ENCODE data around the gene ZFP82.

The ZFP82 gene

DNA sequence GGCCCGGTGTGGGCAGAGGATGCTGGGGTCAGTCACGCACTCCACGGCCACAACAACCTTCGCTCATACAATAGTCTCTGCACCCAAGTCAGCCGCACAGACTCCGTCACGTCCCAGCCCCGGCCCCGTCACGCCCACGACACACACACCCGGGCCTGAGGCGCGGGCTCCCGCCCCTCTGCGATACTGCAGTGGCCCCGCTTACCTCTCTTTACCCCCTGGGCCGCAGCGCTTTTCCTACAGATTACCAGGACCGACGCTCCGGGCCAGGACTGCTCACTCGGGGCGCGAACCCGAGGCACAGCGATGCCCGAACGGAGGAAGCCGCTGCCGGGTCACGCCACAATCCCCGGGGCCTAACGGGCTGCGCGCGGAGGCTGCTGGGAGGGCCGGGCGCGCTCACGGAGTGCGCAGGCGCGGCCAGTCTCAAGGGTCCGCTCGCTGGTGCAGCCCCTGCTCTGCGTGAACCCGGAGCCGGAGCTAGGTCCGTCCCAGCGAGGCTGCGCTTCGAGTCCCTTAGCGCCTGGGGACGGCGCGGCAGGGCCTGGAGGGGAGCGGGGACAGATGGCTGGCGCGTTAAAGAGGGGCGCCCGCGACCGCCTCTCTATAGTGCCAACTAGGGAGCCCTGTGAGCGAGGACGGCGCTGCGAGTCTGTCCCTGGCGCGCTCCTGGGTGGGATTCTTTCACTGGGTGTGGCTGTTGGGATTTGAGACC lies at the start of gene ZFP82:
ZFP82 (minus strand) TSS at position 358 of the 715 bp plus-strand sequence. CDS start 8,855 bp downstream, outside the sequence.
- peak; percentile 64 to 72 for DNase-seq

- DNase-seq = no peak
Measured at GRCh38 chr19:36460046-36460445, 41.6 kb upstream of the ZFP82 start.

DNA sequence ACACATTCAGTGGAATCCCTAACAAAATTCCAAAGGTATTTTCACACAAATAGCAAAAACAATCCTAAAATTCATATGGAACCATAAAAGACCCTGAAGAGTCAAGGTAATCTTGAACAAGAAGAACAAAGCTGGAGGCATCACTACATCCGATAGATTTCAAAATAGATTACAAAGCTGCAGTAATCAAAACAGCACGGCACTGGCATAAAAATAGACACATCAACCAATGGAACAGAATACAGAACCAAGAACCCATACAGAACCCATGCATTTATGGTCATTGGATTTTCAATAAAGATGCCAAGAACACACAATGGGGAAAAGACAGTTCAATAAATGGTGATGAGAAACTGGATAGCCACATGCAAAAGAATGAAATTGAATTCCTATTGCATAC lies 38.4 kb upstream of the ZFP82 start:
- DNase-seq = no peak

DNA sequence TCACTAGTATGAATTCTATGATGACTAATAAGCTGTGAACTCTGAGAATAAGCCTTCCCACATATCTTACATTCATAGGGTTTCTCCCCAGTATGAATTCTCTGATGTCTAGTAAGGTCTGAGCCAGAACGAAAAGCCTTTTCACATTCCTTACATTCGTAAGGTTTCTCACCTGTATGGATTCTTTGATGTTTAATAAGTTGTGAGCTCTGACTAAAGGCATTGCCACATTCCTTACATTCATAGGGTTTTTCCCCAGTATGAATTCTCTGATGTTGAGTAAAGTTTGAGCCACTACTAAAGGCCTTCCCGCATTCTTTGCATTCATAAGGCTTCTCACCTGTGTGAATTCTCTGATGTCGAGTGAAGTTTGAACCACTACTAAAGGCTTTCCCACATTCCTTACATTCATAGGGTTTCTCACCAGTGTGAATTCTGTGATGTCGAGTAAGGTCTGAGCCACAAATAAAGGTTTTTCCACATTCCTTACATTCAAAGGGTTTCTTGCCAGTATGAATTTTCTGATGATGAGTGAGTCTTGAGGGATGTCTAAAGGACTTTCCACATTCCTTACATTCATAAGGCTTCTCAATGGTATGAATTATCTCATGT lies 30.7 kb upstream of the ZFP82 start:
- no peak for DNase-seq

- no peak for DNase-seq
Measured at GRCh38 chr19:36441339-36441738, 22.9 kb upstream of the ZFP82 start.

DNA sequence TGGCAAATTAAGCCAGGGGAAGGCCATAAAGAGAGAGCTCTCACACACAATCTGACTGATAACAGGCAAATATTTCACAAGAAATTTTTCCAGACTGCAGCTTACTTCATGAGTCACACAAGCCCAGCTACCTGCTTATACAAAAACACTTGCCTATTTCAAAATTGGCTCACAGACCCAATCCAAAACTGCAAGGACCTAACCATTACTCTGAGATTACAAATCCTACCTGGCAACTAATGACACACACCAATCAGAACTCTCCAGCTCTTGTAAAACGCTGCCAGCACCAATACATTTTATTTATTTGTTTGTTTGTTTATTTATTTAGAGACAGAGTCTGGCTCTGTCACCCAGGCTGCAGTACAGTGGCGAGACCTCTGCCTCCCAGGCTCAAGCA lies 18.1 kb upstream of the ZFP82 start:
- no peak for DNase-seq

GRCh38 chr19:36423925-36424324 lies 5.5 kb upstream of the ZFP82 start:
- DNase-seq = no peak

GRCh38 chr19:36421749-36422481 lies 3.5 kb upstream of the ZFP82 start:
- DNase-seq = no peak

GRCh38 chr19:36420961-36421748 lies 2.7 kb upstream of the ZFP82 start:
- no peak for DNase-seq

GRCh38 chr19:36417752-36418286 lies 625 bp downstream of the ZFP82 start:
- DNase-seq = peak in 1 of 2 experiments; percentile 27

DNA sequence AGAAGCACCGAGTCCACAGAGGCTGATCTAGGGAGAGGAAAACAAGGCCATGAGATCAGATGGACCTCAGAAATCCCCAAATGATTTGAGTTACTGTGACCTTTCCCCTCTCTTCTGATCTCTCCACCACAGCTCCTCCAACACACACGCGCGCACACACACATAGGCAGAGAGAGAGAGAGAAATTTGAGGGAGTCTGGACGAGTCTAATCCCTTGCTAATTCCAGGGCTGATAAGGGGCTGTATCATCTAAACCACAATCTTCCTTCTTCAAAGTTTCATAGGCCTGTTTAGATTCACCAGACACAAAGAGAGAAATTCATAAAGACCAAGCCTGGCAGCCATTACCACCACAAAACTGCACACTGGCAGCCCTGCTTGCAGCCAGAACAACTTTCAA lies 8.6 kb downstream of the ZFP82 start:
- no peak for DNase-seq

- no peak for DNase-seq
Measured at GRCh38 chr19:36408101-36408500, 10.3 kb downstream of the ZFP82 start.

DNA sequence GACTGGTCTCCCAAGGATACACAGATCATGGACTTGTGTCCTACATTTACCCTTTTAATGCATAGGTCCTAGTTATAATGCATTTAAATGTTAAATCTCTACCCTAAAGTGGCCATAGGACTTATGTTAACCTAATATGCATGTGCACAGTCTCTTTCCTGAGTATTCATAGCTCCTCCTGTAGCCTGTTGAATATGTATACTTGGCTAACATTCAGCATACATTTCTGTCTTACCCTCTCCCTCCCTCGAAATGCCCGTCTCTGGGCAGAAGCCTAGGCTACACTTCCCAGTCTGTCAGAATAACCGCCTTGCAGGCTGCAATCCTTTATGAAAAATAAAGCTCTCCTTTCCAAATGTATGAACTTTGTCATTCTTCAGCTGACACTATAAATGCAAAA lies 13.9 kb downstream of the ZFP82 start:
- no peak for DNase-seq

GRCh38 chr19:36401475-36401874 lies 17.0 kb downstream of the ZFP82 start:
- DNase-seq = no peak

DNA sequence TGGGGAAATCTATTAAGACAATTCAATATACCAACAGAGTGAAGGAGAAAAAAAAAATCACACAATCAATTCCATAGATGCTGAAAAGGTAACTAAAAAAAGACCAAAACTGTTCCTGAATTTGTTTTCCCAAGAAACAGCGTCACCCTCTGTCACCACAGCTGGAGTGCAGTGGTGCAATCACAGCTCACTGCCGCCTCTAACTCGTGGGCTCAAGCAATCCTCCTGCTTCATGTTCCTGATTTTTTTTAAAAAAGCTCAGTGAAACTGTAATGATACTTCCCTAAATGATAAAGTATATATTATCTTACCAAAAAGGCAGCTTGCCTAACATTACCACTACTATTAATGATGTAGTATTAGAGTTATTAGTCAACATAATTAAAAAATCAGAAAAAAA lies 19.9 kb downstream of the ZFP82 start:
- no peak for DNase-seq

- no peak for DNase-seq
Measured at GRCh38 chr19:36392916-36393673, 25.3 kb downstream of the ZFP82 start.

- no peak for DNase-seq
Measured at GRCh38 chr19:36379510-36379819, 39.0 kb downstream of the ZFP82 start.

- peak; percentile 82 to 90 for DNase-seq
Measured at GRCh38 chr19:36378625-36379509, 39.6 kb downstream of the ZFP82 start, which contains the start of gene ZFP14. Gene ZFP14 (minus strand): TSS chr19:36379201. CDS start chr19:36367892, 11,309 bp downstream.

DNA sequence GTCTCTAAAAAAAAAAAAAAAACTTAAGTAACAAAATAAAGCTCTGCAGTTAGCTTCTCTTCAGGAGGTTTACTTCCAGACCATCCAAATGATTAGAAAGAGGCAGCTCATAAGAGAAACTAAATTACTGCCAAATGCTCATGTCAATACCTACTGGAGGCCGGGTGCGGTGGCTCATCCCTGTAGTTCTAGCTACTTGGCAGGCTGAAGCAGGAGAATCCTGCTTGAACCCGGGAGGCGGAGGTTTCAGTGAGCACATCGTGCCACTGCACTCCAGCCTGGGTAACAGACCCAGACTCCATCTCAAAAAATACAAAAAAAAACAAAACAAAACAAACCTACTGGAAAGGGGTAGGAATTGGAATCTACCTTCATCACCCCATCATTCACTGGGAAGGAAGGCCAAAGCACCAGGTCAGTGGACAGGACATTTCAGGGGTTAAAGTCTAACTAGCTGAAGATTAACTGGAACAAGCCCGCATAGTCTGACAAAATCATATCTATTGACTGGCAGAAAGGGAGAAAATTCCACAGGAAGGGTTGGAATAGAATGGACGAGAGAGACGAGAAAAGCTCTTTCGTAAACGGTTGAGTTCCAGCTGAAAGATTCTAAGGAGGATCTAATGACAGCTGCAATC lies 40.8 kb downstream of the ZFP82 start:
- DNase-seq = no peak

DNA sequence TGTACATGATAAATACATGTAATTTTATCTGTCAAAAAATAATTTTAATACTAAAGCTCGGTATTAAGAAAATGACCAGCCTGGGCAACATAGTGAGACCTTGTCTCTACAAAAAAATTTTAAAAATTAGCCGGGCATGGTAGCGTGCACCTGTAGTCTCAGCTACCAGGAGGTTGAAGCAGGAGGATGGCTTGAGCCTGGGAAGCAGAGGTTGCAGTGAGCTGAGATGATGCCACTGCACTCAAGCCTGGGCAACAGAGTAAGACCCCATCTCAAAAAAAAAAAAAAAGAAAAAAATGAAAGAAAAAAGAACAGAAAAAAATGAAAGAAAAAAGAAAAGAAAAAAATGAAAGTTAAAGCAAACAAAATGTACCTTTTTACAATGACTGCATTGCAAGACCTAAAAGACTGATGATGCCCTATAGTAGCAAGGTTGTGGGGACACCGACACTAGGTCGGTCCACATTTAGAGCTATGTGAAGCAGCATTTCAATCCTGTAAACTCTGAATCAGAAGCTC lies 44.7 kb downstream of the ZFP82 start:
- no peak for DNase-seq
